GM23338 (cell line): ENCODE measurements around the gene UBE2H. TPM values are rescaled to one million over a fixed set of nuclear protein-coding genes. Genes with fewer than 3 reads are reported as not detected.

Source experiments
- ATAC-seq: fragments of 200-7000 bp; cut with Tn5 transposase; 3 replicates; pipeline ENCODE4 v1.9.1; 2020
- DNase-seq: peaks from one replicate; pipeline ENCODE4 v3.0.0-alpha.2; 2015; ENCODE audit warnings: low spot score
- H2AFZ ChIP-seq: fragments of 200-600 bp; sonication (generic); 2 replicates; pipeline ENCODE4 v1.8.0; 2016; ENCODE audit warnings: antibody characterized with exemption, mild to moderate bottlenecking, moderate library complexity
- H3F3A ChIP-seq: fragments of 200-600 bp; sonication (generic); replicated peaks from 2 replicates; pipeline ENCODE4 v1.8.0; 2017; ENCODE audit warnings: antibody characterized with exemption, mixed run types, low read depth
- H3K27ac ChIP-seq: fragments of 200-600 bp; sonication (generic); 2 replicates; pipeline ENCODE4 v1.6.1; 2016; ENCODE audit warnings: low read depth
- H3K27me3 ChIP-seq: fragments of 200-600 bp; sonication (generic); 2 replicates; pipeline ENCODE4 v1.8.0; 2016; ENCODE audit warnings: mild to moderate bottlenecking, mixed run types, moderate library complexity; ENCODE audit not compliant: insufficient read depth
- H3K36me3 ChIP-seq: fragments of 200-600 bp; sonication (generic); 2 replicates; pipeline ENCODE4 v1.8.0; 2016; ENCODE audit warnings: mild to moderate bottlenecking; ENCODE audit not compliant: insufficient read depth
- H3K4me1 ChIP-seq: fragments of 200-600 bp; sonication (generic); 2 replicates; pipeline ENCODE4 v1.8.0; 2016; ENCODE audit warnings: mild to moderate bottlenecking, moderate library complexity; ENCODE audit not compliant: insufficient read depth
- H3K4me2 ChIP-seq: fragments of 200-600 bp; sonication (generic); 2 replicates; pipeline ENCODE4 v1.7.1; 2017; ENCODE audit warnings: mixed run types
- H3K4me3 ChIP-seq: fragments of 200-600 bp; sonication (generic); 2 replicates; pipeline ENCODE4 v1.6.1; 2016; ENCODE audit warnings: mixed run types
- H3K79me2 ChIP-seq: fragments of 200-600 bp; sonication (generic); replicated peaks from 2 replicates; pipeline ENCODE4 v1.8.0; 2017; ENCODE audit warnings: mild to moderate bottlenecking; ENCODE audit not compliant: insufficient read depth
- H3K9me2 ChIP-seq: fragments of 200-600 bp; sonication (generic); 2 replicates; pipeline ENCODE4 v1.8.0; 2017; ENCODE audit not compliant: insufficient read depth
- H4K20me1 ChIP-seq: fragments of 200-600 bp; sonication (generic); replicated peaks from 2 replicates; pipeline ENCODE4 v1.8.0; 2017; ENCODE audit warnings: mild to moderate bottlenecking; ENCODE audit not compliant: insufficient read depth
- H3K27ac Mint-ChIP-seq: 2 replicates; pipeline ENCODE4 v1.8.0; 2020; ENCODE audit warnings: inconsistent platforms, mild to moderate bottlenecking, moderate library complexity, mixed read lengths
- H3K27me3 Mint-ChIP-seq: 3 replicates; pipeline ENCODE4 v1.8.0; 2022; ENCODE audit warnings: low read depth, mild to moderate bottlenecking, moderate library complexity, mixed read lengths, inconsistent platforms; ENCODE audit not compliant: insufficient read depth, poor library complexity
- H3K36me3 Mint-ChIP-seq: 3 replicates; pipeline ENCODE4 v1.8.0; 2021; ENCODE audit warnings: low read depth, mild to moderate bottlenecking, inconsistent platforms, moderate library complexity, mixed read lengths
- H3K4me1 Mint-ChIP-seq: 3 replicates; pipeline ENCODE4 v1.8.0; 2020; ENCODE audit warnings: mild to moderate bottlenecking, inconsistent platforms, mixed read lengths
- H3K4me3 Mint-ChIP-seq: 3 replicates; pipeline ENCODE4 v1.8.0; 2021; ENCODE audit warnings: moderate library complexity, mild to moderate bottlenecking, inconsistent platforms, mixed read lengths
- H3K9me3 Mint-ChIP-seq: 3 replicates; pipeline ENCODE4 v1.8.0; 2020; ENCODE audit warnings: moderate library complexity, mild to moderate bottlenecking, inconsistent platforms, mixed read lengths
- CREB1 ChIP-seq: fragments of 250-450 bp; sonication (Bioruptor Pico); IDR thresholded peaks from 2 replicates; pipeline ENCODE4 v1.5.0; 2020; ENCODE audit warnings: low read depth, mild to moderate bottlenecking, moderate library complexity
- EZH2 ChIP-seq: fragments of 200-600 bp; sonication (generic); IDR thresholded peaks from one replicate; pipeline ENCODE4 v1.8.0; 2017; ENCODE audit warnings: antibody characterized with exemption, mild to moderate bottlenecking, low read depth; ENCODE audit not compliant: unreplicated experiment
- EZH2phosphoT487 ChIP-seq: fragments of 200-600 bp; sonication (generic); IDR thresholded peaks from one replicate; pipeline ENCODE4 v1.8.1; 2018; ENCODE audit warnings: antibody characterized with exemption; ENCODE audit not compliant: unreplicated experiment
- JUNB ChIP-seq: IDR thresholded peaks from one replicate; pipeline ENCODE4 v1.6.1; 2016; ENCODE audit warnings: antibody characterized with exemption; ENCODE audit not compliant: unreplicated experiment
- NANOG ChIP-seq: IDR thresholded peaks from 2 replicates; pipeline ENCODE4 v1.6.1; 2016; ENCODE audit warnings: antibody characterized with exemption, borderline replicate concordance
- POLR2AphosphoS5 ChIP-seq: IDR thresholded peaks from 2 replicates; pipeline ENCODE4 v1.6.1; 2016; ENCODE audit warnings: antibody characterized with exemption, low read depth
- STAT1 ChIP-seq: IDR thresholded peaks from one replicate; pipeline ENCODE4 v1.6.1; 2016; ENCODE audit warnings: antibody characterized with exemption; ENCODE audit not compliant: unreplicated experiment
- ZNF114 ChIP-seq: fragments of 250-450 bp; sonication (Bioruptor Pico); IDR thresholded peaks from 2 replicates; pipeline ENCODE4 v1.5.0; 2020; ENCODE audit warnings: mild to moderate bottlenecking, moderate library complexity
- ZNF331 ChIP-seq: fragments of 250-450 bp; sonication (Bioruptor Pico); IDR thresholded peaks from 2 replicates; pipeline ENCODE4 v1.5.0; 2020; ENCODE audit warnings: low read depth, mild to moderate bottlenecking, moderate library complexity
- polyA plus RNA-seq: library from polyadenylated mRNA; unstranded; fragments of >200 nt; fragmentation: Nextera tagmentation; extraction: Ambion mirVana; gene quantifications from 2 replicates; pipeline ENCODE4 v1.2.1, GENCODE V29; 2016
- total RNA-seq: library from RNA; depleted of rRNA; stranded (reverse); fragments of >200 nt; shearing (Covaris generic); gene quantifications from 2 replicates; pipeline ENCODE4 v1.2.3, GENCODE V29; 2014
- TF ChIP-seq, protein P1 (sequence below): fragments of 250-450 bp; sonication (Bioruptor Pico); IDR thresholded peaks from 2 replicates; pipeline ENCODE4 v1.5.0; 2020; ENCODE audit warnings: mild to moderate bottlenecking, moderate library complexity
- TF ChIP-seq, protein P2 (sequence below): IDR thresholded peaks from one replicate; pipeline ENCODE4 v1.6.1; 2018; ENCODE audit warnings: antibody characterized with exemption; ENCODE audit not compliant: unreplicated experiment
- TF ChIP-seq, protein P3 (sequence below): IDR thresholded peaks from 2 replicates; pipeline ENCODE4 v1.6.1; 2016; ENCODE audit warnings: antibody characterized with exemption

UBE2H gene
- total and polyA plus RNA-seq, 2 experiments from 2014 or later: 40.8 to 86.5 TPM

DNA sequence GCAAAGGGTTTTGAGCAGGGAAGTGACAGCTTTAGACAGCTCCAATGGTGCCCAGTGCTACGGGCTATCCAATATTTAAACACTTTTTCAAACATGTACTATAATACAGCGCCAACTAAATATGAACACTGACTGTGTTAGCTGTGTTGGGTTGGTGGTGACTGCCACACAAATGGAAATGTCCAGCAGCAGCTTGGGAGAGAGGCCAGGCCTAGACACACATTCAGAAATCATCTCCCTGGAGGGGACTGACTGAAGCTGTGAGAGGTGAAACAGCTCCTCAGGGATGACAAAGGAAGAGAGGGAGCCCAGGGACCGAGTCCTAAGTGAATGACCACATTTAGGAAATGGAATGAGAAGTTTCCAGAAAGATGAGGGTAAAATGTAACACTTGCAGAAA lies 115.8 kb downstream of the UBE2H start:
- Histone ChIP-seq H3F3A (0 out of 2 replicates have a peak, but pooled peaks cover 6% of the 10 kb centered on the region), H3K27me3 (no peaks in the 10 kb centered on the region), H3K36me3 (0 out of 2 replicates have a peak, but pooled peaks cover 3% of the 10 kb centered on the region), H2AFZ (no peak overlapping the region), H3K27ac (peak overlapping the region; percentile 60), H3K4me1 (peaks cover 76% of the 10 kb centered on the region), H3K4me2 (peak overlapping the region; percentile 62), H3K4me3 (no peak overlapping the region), H4K20me1 (no peaks in the 10 kb centered on the region), H3K79me2 (peaks cover 5% of the 10 kb centered on the region; the same call in 1 of the 2 replicates), H3K9me2 (no peaks in the 10 kb centered on the region)
- H3K9me3 Mint-ChIP-seq: no peaks in the 10 kb centered on the region; the same call in 2 of the 3 replicates
- peak overlapping the region; percentile 79 for H3K27ac Mint-ChIP-seq
- H3K27me3 Mint-ChIP-seq: peaks cover 9% of the 10 kb centered on the region
- peaks cover 79% of the 10 kb centered on the region for H3K4me1 Mint-ChIP-seq
- peak overlapping the region; percentile 1; the same call in 1 of the 3 replicates for H3K4me3 Mint-ChIP-seq
- TF ChIP-seq NANOG (no peak), ZNF114 (CRISPR knock-in tag) (no peak), EZH2phosphoT487 (no peak), JUNB (no peak), ZNF331 (CRISPR knock-in tag) (no peak), STAT1 (no peak), EZH2 (no peak), POLR2AphosphoS5 (no peak), CREB1 (CRISPR knock-in tag) (no peak)
- TF ChIP-seq, protein P1, sequence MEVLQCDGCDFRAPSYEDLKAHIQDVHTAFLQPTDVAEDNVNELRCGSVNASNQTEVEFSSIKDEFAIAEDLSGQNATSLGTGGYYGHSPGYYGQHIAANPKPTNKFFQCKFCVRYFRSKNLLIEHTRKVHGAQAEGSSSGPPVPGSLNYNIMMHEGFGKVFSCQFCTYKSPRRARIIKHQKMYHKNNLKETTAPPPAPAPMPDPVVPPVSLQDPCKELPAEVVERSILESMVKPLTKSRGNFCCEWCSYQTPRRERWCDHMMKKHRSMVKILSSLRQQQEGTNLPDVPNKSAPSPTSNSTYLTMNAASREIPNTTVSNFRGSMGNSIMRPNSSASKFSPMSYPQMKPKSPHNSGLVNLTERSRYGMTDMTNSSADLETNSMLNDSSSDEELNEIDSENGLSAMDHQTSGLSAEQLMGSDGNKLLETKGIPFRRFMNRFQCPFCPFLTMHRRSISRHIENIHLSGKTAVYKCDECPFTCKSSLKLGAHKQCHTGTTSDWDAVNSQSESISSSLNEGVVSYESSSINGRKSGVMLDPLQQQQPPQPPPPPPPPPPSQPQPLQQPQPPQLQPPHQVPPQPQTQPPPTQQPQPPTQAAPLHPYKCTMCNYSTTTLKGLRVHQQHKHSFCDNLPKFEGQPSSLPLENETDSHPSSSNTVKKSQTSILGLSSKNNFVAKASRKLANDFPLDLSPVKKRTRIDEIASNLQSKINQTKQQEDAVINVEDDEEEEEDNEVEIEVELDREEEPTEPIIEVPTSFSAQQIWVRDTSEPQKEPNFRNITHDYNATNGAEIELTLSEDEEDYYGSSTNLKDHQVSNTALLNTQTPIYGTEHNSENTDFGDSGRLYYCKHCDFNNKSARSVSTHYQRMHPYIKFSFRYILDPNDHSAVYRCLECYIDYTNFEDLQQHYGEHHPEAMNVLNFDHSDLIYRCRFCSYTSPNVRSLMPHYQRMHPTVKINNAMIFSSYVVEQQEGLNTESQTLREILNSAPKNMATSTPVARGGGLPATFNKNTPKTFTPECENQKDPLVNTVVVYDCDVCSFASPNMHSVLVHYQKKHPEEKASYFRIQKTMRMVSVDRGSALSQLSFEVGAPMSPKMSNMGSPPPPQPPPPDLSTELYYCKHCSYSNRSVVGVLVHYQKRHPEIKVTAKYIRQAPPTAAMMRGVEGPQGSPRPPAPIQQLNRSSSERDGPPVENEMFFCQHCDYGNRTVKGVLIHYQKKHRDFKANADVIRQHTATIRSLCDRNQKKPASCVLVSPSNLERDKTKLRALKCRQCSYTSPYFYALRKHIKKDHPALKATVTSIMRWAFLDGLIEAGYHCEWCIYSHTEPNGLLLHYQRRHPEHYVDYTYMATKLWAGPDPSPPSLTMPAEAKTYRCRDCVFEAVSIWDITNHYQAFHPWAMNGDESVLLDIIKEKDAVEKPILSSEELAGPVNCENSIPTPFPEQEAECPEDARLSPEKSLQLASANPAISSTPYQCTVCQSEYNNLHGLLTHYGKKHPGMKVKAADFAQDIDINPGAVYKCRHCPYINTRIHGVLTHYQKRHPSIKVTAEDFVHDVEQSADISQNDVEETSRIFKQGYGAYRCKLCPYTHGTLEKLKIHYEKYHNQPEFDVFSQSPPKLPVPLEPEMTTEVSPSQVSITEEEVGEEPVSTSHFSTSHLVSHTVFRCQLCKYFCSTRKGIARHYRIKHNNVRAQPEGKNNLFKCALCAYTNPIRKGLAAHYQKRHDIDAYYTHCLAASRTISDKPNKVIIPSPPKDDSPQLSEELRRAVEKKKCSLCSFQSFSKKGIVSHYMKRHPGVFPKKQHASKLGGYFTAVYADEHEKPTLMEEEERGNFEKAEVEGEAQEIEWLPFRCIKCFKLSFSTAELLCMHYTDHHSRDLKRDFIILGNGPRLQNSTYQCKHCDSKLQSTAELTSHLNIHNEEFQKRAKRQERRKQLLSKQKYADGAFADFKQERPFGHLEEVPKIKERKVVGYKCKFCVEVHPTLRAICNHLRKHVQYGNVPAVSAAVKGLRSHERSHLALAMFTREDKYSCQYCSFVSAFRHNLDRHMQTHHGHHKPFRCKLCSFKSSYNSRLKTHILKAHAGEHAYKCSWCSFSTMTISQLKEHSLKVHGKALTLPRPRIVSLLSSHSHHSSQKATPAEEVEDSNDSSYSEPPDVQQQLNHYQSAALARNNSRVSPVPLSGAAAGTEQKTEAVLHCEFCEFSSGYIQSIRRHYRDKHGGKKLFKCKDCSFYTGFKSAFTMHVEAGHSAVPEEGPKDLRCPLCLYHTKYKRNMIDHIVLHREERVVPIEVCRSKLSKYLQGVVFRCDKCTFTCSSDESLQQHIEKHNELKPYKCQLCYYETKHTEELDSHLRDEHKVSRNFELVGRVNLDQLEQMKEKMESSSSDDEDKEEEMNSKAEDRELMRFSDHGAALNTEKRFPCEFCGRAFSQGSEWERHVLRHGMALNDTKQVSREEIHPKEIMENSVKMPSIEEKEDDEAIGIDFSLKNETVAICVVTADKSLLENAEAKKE (CRISPR knock-in tag): no peak
- TF ChIP-seq, protein P2, sequence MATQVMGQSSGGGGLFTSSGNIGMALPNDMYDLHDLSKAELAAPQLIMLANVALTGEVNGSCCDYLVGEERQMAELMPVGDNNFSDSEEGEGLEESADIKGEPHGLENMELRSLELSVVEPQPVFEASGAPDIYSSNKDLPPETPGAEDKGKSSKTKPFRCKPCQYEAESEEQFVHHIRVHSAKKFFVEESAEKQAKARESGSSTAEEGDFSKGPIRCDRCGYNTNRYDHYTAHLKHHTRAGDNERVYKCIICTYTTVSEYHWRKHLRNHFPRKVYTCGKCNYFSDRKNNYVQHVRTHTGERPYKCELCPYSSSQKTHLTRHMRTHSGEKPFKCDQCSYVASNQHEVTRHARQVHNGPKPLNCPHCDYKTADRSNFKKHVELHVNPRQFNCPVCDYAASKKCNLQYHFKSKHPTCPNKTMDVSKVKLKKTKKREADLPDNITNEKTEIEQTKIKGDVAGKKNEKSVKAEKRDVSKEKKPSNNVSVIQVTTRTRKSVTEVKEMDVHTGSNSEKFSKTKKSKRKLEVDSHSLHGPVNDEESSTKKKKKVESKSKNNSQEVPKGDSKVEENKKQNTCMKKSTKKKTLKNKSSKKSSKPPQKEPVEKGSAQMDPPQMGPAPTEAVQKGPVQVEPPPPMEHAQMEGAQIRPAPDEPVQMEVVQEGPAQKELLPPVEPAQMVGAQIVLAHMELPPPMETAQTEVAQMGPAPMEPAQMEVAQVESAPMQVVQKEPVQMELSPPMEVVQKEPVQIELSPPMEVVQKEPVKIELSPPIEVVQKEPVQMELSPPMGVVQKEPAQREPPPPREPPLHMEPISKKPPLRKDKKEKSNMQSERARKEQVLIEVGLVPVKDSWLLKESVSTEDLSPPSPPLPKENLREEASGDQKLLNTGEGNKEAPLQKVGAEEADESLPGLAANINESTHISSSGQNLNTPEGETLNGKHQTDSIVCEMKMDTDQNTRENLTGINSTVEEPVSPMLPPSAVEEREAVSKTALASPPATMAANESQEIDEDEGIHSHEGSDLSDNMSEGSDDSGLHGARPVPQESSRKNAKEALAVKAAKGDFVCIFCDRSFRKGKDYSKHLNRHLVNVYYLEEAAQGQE: no peak
- TF ChIP-seq, protein P3, sequence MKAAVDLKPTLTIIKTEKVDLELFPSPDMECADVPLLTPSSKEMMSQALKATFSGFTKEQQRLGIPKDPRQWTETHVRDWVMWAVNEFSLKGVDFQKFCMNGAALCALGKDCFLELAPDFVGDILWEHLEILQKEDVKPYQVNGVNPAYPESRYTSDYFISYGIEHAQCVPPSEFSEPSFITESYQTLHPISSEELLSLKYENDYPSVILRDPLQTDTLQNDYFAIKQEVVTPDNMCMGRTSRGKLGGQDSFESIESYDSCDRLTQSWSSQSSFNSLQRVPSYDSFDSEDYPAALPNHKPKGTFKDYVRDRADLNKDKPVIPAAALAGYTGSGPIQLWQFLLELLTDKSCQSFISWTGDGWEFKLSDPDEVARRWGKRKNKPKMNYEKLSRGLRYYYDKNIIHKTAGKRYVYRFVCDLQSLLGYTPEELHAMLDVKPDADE: no peak
- ATAC-seq (peak; percentile 34), DNase-seq (no peak)
- H3K36me3 Mint-ChIP-seq: peaks cover 37% of the 10 kb centered on the region
